Activated B cell treated with CpG ODN at 0.5 μM for 24 hours (primary cell): ENCODE data around the gene DIP2C. TPM values are rescaled to one million over a fixed set of nuclear protein-coding genes. Genes with fewer than 3 reads are reported as not detected.

Experiments used
- ATAC-seq: fragments of 200-7000 bp; cut with Tn5 transposase; one replicate; pipeline ENCODE4 v1.10.0; 2021; ENCODE audit warnings: low read depth, mild to moderate bottlenecking, moderate library complexity
- CTCF ChIA-PET: fragments of 350-600 bp; sonication (Branson Sonifier 250); formaldehyde crosslinking; loops from one replicate; lab custom pipeline; 2021; ENCODE audit warnings: antibody characterized with exemption; lab: Charles Lee
- POLR2A ChIA-PET: fragments of 350-600 bp; sonication (Branson Sonifier 250); formaldehyde crosslinking; loops from one replicate; lab custom pipeline; 2021; ENCODE audit warnings: antibody characterized with exemption; lab: Charles Lee
- DNase-seq: peaks from one replicate; pipeline ENCODE4 v3.0.0; 2022
- H3K27ac Mint-ChIP-seq: one replicate; pipeline ENCODE4 v1.8.0; 2020; ENCODE audit warnings: mixed read lengths
- H3K27me3 Mint-ChIP-seq: one replicate; pipeline ENCODE4 v1.8.0; 2021; ENCODE audit warnings: mixed read lengths
- H3K36me3 Mint-ChIP-seq: one replicate; pipeline ENCODE4 v1.8.0; 2021; ENCODE audit warnings: low read depth, mixed read lengths
- H3K4me1 Mint-ChIP-seq: one replicate; pipeline ENCODE4 v1.8.0; 2021; ENCODE audit warnings: mixed read lengths
- H3K4me3 Mint-ChIP-seq: one replicate; pipeline ENCODE4 v1.8.0; 2020; ENCODE audit warnings: mild to moderate bottlenecking, mixed read lengths
- H3K9me3 Mint-ChIP-seq: one replicate; pipeline ENCODE4 v1.8.0; 2020; ENCODE audit warnings: mixed read lengths
- intact Hi-C: fragments of 100-400 bp; cut with micrococcal nuclease; formaldehyde crosslinking; loops from one replicate; pipeline ENCODE4 v1.15.1; 2024
- total RNA-seq: library from RNA; stranded (reverse); gene quantifications from 2 replicates; pipeline ENCODE4 v1.2.3, GENCODE V29; 2022
- TF ChIP-seq, protein P1 (sequence below): fragments of 200-600 bp; IDR thresholded peaks from one replicate; pipeline ENCODE4 v1.8.0; 2022; ENCODE audit warnings: antibody characterized with exemption, mild to moderate bottlenecking

Gene DIP2C
- total RNA-seq, 1 donor from 2014 or later, result 0.49 TPM

DNA sequence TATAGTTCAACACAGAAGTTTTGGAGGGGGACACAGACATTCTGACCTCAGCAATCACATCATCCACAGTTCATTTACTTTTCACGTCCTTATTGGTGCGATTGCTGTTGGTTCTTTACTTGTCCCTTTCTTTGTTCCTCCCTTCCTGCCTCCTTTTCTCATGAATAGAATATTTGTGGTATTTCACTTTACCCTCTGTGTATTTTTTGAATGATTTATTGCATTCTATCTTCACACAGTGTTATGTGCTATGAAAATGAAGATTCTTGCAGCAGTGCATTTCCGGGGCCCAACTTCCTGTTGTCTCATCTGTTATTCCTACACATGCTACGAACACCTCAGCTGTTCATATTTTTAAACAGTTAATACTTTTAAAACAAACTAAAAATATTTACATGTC, 374.6 kb downstream of the DIP2C start:
- ATAC-seq, result no peak
- Mint-ChIP-seq H3K27ac (peak overlapping the region; percentile 74), H3K9me3 (no peaks in the 10 kb centered on the region), H3K36me3 (no peaks in the 10 kb centered on the region), H3K27me3 (no peaks in the 10 kb centered on the region), H3K4me1 (peaks cover 86% of the 10 kb centered on the region), H3K4me3 (no peak overlapping the region)
- POLR2A ChIA-PET, result interaction anchor here (1.0 kb wide), 1 partner anchor 8 kb away, joined by 5 read pairs; no protein-coding TSS in a partner anchor
- intact Hi-C loops, result loop anchor here (5.0 kb wide), 2 partner anchors 33 to 732 kb away; partner anchors contain the start of gene IDI1
- TF ChIP-seq, protein P1, sequence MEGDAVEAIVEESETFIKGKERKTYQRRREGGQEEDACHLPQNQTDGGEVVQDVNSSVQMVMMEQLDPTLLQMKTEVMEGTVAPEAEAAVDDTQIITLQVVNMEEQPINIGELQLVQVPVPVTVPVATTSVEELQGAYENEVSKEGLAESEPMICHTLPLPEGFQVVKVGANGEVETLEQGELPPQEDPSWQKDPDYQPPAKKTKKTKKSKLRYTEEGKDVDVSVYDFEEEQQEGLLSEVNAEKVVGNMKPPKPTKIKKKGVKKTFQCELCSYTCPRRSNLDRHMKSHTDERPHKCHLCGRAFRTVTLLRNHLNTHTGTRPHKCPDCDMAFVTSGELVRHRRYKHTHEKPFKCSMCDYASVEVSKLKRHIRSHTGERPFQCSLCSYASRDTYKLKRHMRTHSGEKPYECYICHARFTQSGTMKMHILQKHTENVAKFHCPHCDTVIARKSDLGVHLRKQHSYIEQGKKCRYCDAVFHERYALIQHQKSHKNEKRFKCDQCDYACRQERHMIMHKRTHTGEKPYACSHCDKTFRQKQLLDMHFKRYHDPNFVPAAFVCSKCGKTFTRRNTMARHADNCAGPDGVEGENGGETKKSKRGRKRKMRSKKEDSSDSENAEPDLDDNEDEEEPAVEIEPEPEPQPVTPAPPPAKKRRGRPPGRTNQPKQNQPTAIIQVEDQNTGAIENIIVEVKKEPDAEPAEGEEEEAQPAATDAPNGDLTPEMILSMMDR, result no peak
- DNase-seq, result no peak
- CTCF ChIA-PET, result no interaction called here

- ATAC-seq (no peak), DNase-seq (no peak)
- TF ChIP-seq, protein P1, result no peak
- H3K27ac Mint-ChIP-seq, result peak overlapping the region; percentile 74
- intact Hi-C loops, result no loop called here
- no peaks in the 10 kb centered on the region for H3K36me3 Mint-ChIP-seq
- ChIA-PET CTCF (no interaction called here), POLR2A (interaction anchor here (1.0 kb wide), 1 partner anchor 7 kb away, joined by 5 read pairs; no protein-coding TSS in a partner anchor)
- H3K4me3 Mint-ChIP-seq, result no peak overlapping the region
- H3K4me1 Mint-ChIP-seq, result peaks cover 90% of the 10 kb centered on the region
- H3K9me3 Mint-ChIP-seq, result no peaks in the 10 kb centered on the region
- H3K27me3 Mint-ChIP-seq, result no peaks in the 10 kb centered on the region
These were observed 375.1 kb downstream of the DIP2C start for GRCh38 chr10:314381-314780.

DNA sequence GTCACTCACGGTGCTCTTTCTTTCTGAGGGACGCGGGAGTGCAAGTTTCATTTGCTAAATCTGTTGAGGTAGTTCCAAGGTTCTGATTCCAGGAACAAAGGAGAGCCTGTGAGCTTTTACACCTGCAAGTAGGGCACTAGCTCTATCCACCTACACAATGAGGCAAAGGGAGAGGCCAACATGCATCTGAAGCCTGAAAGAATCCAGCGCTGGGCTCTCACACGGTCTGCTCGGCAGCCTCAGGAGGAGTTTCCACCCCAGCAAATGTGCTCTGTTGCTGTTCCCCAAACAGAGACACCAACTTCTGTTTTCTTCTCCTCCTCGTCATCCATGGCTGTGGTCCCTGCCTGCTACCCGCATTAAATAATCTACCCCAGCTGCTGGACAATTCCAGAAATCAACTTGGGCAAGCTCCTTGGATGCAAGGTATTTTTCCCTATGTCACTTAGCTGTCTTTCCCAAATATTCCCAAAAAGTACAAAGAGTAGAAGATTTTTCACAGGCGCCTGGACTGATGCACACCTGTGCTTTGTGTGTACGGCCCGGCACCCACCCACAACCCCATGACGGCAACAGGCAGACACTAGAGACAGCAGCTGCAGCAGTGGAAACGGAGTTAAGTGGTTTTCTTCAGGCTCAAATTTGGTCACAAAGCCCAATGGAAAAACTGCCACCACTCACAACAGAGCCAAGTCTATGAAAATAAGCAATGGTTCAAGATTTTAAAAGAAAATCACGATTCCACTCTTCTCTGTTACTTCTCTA, 377.4 kb downstream of the DIP2C start:
- no peaks in the 10 kb centered on the region for H3K27me3 Mint-ChIP-seq
- ChIA-PET CTCF (no interaction called here), POLR2A (no interaction called here)
- H3K4me3 Mint-ChIP-seq, result peak overlapping the region; percentile 77
- no peaks in the 10 kb centered on the region for H3K9me3 Mint-ChIP-seq
- DNase-seq (no peak), ATAC-seq (peak; percentile 72)
- H3K4me1 Mint-ChIP-seq, result peaks cover 96% of the 10 kb centered on the region
- TF ChIP-seq, protein P1, result no peak
- H3K36me3 Mint-ChIP-seq, result no peaks in the 10 kb centered on the region
- peak overlapping the region; percentile 90 for H3K27ac Mint-ChIP-seq
- intact Hi-C loops, result loop anchor here (1.0 kb wide), 1 partner anchor 12 kb away; no protein-coding TSS in a partner anchor

- intact Hi-C loops, result no loop called here
- Mint-ChIP-seq H3K27me3 (no peaks in the 10 kb centered on the region), H3K36me3 (no peaks in the 10 kb centered on the region), H3K27ac (peak overlapping the region; percentile 90), H3K4me1 (peaks cover 96% of the 10 kb centered on the region), H3K9me3 (no peaks in the 10 kb centered on the region), H3K4me3 (peak overlapping the region; percentile 77)
- DNase-seq (no peak), ATAC-seq (no peak)
- POLR2A ChIA-PET, result no interaction called here
- CTCF ChIA-PET, result no interaction called here
- TF ChIP-seq, protein P1, result no peak
These were observed 378.4 kb downstream of the DIP2C start for GRCh38 chr10:310976-311639.

DNA sequence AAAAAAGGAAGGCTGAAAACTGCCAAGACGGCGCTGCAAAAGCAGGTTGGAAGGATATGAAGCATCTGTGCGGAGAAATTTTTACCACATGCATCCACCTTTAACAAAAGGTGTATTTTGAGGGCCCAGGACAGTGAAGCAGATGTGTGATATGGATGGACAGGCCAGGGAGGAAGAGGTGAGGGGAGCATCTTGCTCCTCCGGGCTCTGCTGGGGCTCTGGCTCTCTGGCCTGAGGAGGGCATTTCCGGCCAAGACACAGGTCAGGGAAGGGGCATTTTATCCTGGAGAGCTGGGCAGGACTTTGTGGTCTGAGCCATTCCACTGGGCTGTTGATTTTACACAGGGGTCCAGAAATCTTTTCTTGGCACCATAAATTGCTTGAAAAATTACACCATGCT, 379.1 kb downstream of the DIP2C start:
- Mint-ChIP-seq H3K27me3 (no peaks in the 10 kb centered on the region), H3K9me3 (no peaks in the 10 kb centered on the region), H3K4me1 (peaks cover 95% of the 10 kb centered on the region), H3K4me3 (no peak overlapping the region), H3K27ac (peak overlapping the region; percentile 43), H3K36me3 (no peaks in the 10 kb centered on the region)
- TF ChIP-seq, protein P1, result no peak
- intact Hi-C loops, result no loop called here
- no peak for ATAC-seq
- DNase-seq, result no peak
- ChIA-PET CTCF (no interaction called here), POLR2A (no interaction called here)
